Prostate gland (tissue), 2 donors: ENCODE data around the gene PRPF18.

Experiments used
- CTCF ChIP-seq, 4 experiments: fragments of 200-600 bp in 2 of 4; fragments of 450-650 bp in 2 of 4; sonication (generic) in 2 of 4; IDR thresholded peaks; 1 replicate in 3 of 4; 2 replicates in 1 of 4; pipeline ENCODE4 v1.5.1; 2016 to 2019; ENCODE audit warnings: antibody characterized with exemption in 4 of 4, mild to moderate bottlenecking in 2 of 4, moderate library complexity in 2 of 4
- POLR2AphosphoS5 ChIP-seq: sonication (generic); formaldehyde crosslinking; IDR thresholded peaks from one replicate; pipeline ENCODE4 v1.6.1; 2017; ENCODE audit warnings: antibody characterized with exemption

- TF ChIP-seq CTCF (IDR thresholded peaks at IDR 0.05) = no peak
- TF ChIP-seq POLR2AphosphoS5 = no peak
These were observed 41.9 kb downstream of the PRPF18 start for GRCh38 chr10:13628661-13629060.
